GM18870 (cell line): Measurements from ENCODE around the gene PLXNA2.

Experiments used
- ATAC-seq: cut with Tn5 transposase; IDR thresholded peaks from one replicate; pipeline ENCODE4 v1.9.1; 2021; ENCODE audit warnings: moderate library complexity; ENCODE audit not compliant: unreplicated experiment

PLXNA2 gene

GRCh38 chr1:208243967-208244916 lies at the start of gene PLXNA2:
Gene PLXNA2, minus strand, starts transcription at chr1:208244384. Its CDS starts 26,462 bp downstream, at chr1:208217922.
- ATAC-seq, result no peak

GRCh38 chr1:208292908-208293307 lies 48.7 kb upstream of the PLXNA2 start:
- ATAC-seq, result no peak

GRCh38 chr1:208291923-208292711 lies 47.9 kb upstream of the PLXNA2 start:
- ATAC-seq, result no peak

GRCh38 chr1:208291129-208291528 lies 46.9 kb upstream of the PLXNA2 start:
- ATAC-seq, result no peak

- no peak for ATAC-seq
Observed at GRCh38 chr1:208289716-208290115, 45.5 kb upstream of the PLXNA2 start.

- ATAC-seq, result no peak
Observed at GRCh38 chr1:208288495-208288894, 44.3 kb upstream of the PLXNA2 start.

- no peak for ATAC-seq
Observed at GRCh38 chr1:208280681-208281450, 36.7 kb upstream of the PLXNA2 start.

GRCh38 chr1:208279826-208280588 lies 35.8 kb upstream of the PLXNA2 start:
- ATAC-seq, result no peak

- no peak for ATAC-seq
Observed at GRCh38 chr1:208278638-208279037, 34.5 kb upstream of the PLXNA2 start.

GRCh38 chr1:208276757-208277435 lies 32.7 kb upstream of the PLXNA2 start:
- no peak for ATAC-seq

- ATAC-seq, result no peak
Observed at GRCh38 chr1:208275083-208275482, 30.9 kb upstream of the PLXNA2 start.

GRCh38 chr1:208273386-208274017 lies 29.3 kb upstream of the PLXNA2 start:
- ATAC-seq, result no peak

GRCh38 chr1:208272713-208273112 lies 28.5 kb upstream of the PLXNA2 start:
- ATAC-seq, result no peak

GRCh38 chr1:208272311-208272710 lies 28.1 kb upstream of the PLXNA2 start:
- ATAC-seq, result no peak

- ATAC-seq, result no peak
Observed at GRCh38 chr1:208271236-208271635, 27.1 kb upstream of the PLXNA2 start.

- no peak for ATAC-seq
Observed at GRCh38 chr1:208270651-208271141, 26.5 kb upstream of the PLXNA2 start.

- ATAC-seq, result no peak
Observed at GRCh38 chr1:208269338-208269666, 25.1 kb upstream of the PLXNA2 start.

GRCh38 chr1:208268541-208269337 lies 24.6 kb upstream of the PLXNA2 start:
- ATAC-seq, result no peak
